GM23338 (cell line): ENCODE results near the gene KIF15. TPM values are rescaled to one million over a fixed set of nuclear protein-coding genes. Genes with fewer than 3 reads are reported as not detected.

Experiments
- ATAC-seq: fragments of 200-7000 bp; cut with Tn5 transposase; 3 replicates; pipeline ENCODE4 v1.9.1; 2020
- DNase-seq: peaks from one replicate; pipeline ENCODE4 v3.0.0-alpha.2; 2015; ENCODE audit warnings: low spot score
- H2AFZ ChIP-seq: fragments of 200-600 bp; sonication (generic); 2 replicates; pipeline ENCODE4 v1.8.0; 2016; ENCODE audit warnings: antibody characterized with exemption, mild to moderate bottlenecking, moderate library complexity
- H3F3A ChIP-seq: fragments of 200-600 bp; sonication (generic); replicated peaks from 2 replicates; pipeline ENCODE4 v1.8.0; 2017; ENCODE audit warnings: antibody characterized with exemption, mixed run types, low read depth
- H3K27ac ChIP-seq: fragments of 200-600 bp; sonication (generic); 2 replicates; pipeline ENCODE4 v1.6.1; 2016; ENCODE audit warnings: low read depth
- H3K27me3 ChIP-seq: fragments of 200-600 bp; sonication (generic); 2 replicates; pipeline ENCODE4 v1.8.0; 2016; ENCODE audit warnings: mild to moderate bottlenecking, mixed run types, moderate library complexity; ENCODE audit not compliant: insufficient read depth
- H3K36me3 ChIP-seq: fragments of 200-600 bp; sonication (generic); 2 replicates; pipeline ENCODE4 v1.8.0; 2016; ENCODE audit warnings: mild to moderate bottlenecking; ENCODE audit not compliant: insufficient read depth
- H3K4me1 ChIP-seq: fragments of 200-600 bp; sonication (generic); 2 replicates; pipeline ENCODE4 v1.8.0; 2016; ENCODE audit warnings: mild to moderate bottlenecking, moderate library complexity; ENCODE audit not compliant: insufficient read depth
- H3K4me2 ChIP-seq: fragments of 200-600 bp; sonication (generic); 2 replicates; pipeline ENCODE4 v1.7.1; 2017; ENCODE audit warnings: mixed run types
- H3K4me3 ChIP-seq: fragments of 200-600 bp; sonication (generic); 2 replicates; pipeline ENCODE4 v1.6.1; 2016; ENCODE audit warnings: mixed run types
- H3K79me2 ChIP-seq: fragments of 200-600 bp; sonication (generic); replicated peaks from 2 replicates; pipeline ENCODE4 v1.8.0; 2017; ENCODE audit warnings: mild to moderate bottlenecking; ENCODE audit not compliant: insufficient read depth
- H3K9me2 ChIP-seq: fragments of 200-600 bp; sonication (generic); 2 replicates; pipeline ENCODE4 v1.8.0; 2017; ENCODE audit not compliant: insufficient read depth
- H4K20me1 ChIP-seq: fragments of 200-600 bp; sonication (generic); replicated peaks from 2 replicates; pipeline ENCODE4 v1.8.0; 2017; ENCODE audit warnings: mild to moderate bottlenecking; ENCODE audit not compliant: insufficient read depth
- H3K27ac Mint-ChIP-seq: 2 replicates; pipeline ENCODE4 v1.8.0; 2020; ENCODE audit warnings: inconsistent platforms, mild to moderate bottlenecking, moderate library complexity, mixed read lengths
- H3K27me3 Mint-ChIP-seq: 3 replicates; pipeline ENCODE4 v1.8.0; 2022; ENCODE audit warnings: low read depth, mild to moderate bottlenecking, moderate library complexity, mixed read lengths, inconsistent platforms; ENCODE audit not compliant: insufficient read depth, poor library complexity
- H3K36me3 Mint-ChIP-seq: 3 replicates; pipeline ENCODE4 v1.8.0; 2021; ENCODE audit warnings: low read depth, mild to moderate bottlenecking, inconsistent platforms, moderate library complexity, mixed read lengths
- H3K4me1 Mint-ChIP-seq: 3 replicates; pipeline ENCODE4 v1.8.0; 2020; ENCODE audit warnings: mild to moderate bottlenecking, inconsistent platforms, mixed read lengths
- H3K4me3 Mint-ChIP-seq: 3 replicates; pipeline ENCODE4 v1.8.0; 2021; ENCODE audit warnings: moderate library complexity, mild to moderate bottlenecking, inconsistent platforms, mixed read lengths
- H3K9me3 Mint-ChIP-seq: 3 replicates; pipeline ENCODE4 v1.8.0; 2020; ENCODE audit warnings: moderate library complexity, mild to moderate bottlenecking, inconsistent platforms, mixed read lengths
- CREB1 ChIP-seq: fragments of 250-450 bp; sonication (Bioruptor Pico); IDR thresholded peaks from 2 replicates; pipeline ENCODE4 v1.5.0; 2020; ENCODE audit warnings: low read depth, mild to moderate bottlenecking, moderate library complexity
- EZH2 ChIP-seq: fragments of 200-600 bp; sonication (generic); IDR thresholded peaks from one replicate; pipeline ENCODE4 v1.8.0; 2017; ENCODE audit warnings: antibody characterized with exemption, mild to moderate bottlenecking, low read depth; ENCODE audit not compliant: unreplicated experiment
- JUNB ChIP-seq: IDR thresholded peaks from one replicate; pipeline ENCODE4 v1.6.1; 2016; ENCODE audit warnings: antibody characterized with exemption; ENCODE audit not compliant: unreplicated experiment
- NANOG ChIP-seq: IDR thresholded peaks from 2 replicates; pipeline ENCODE4 v1.6.1; 2016; ENCODE audit warnings: antibody characterized with exemption, borderline replicate concordance
- POLR2AphosphoS5 ChIP-seq: IDR thresholded peaks from 2 replicates; pipeline ENCODE4 v1.6.1; 2016; ENCODE audit warnings: antibody characterized with exemption, low read depth
- STAT1 ChIP-seq: IDR thresholded peaks from one replicate; pipeline ENCODE4 v1.6.1; 2016; ENCODE audit warnings: antibody characterized with exemption; ENCODE audit not compliant: unreplicated experiment
- ZNF114 ChIP-seq: fragments of 250-450 bp; sonication (Bioruptor Pico); IDR thresholded peaks from 2 replicates; pipeline ENCODE4 v1.5.0; 2020; ENCODE audit warnings: mild to moderate bottlenecking, moderate library complexity
- polyA plus RNA-seq: library from polyadenylated mRNA; unstranded; fragments of >200 nt; fragmentation: Nextera tagmentation; extraction: Ambion mirVana; gene quantifications from 2 replicates; pipeline ENCODE4 v1.2.1, GENCODE V29; 2016
- total RNA-seq: library from RNA; depleted of rRNA; stranded (reverse); fragments of >200 nt; shearing (Covaris generic); gene quantifications from 2 replicates; pipeline ENCODE4 v1.2.3, GENCODE V29; 2014
- TF ChIP-seq, protein P1 (sequence below): IDR thresholded peaks from 2 replicates; pipeline ENCODE4 v1.6.1; 2016; ENCODE audit warnings: antibody characterized with exemption
- TF ChIP-seq, protein P2 (sequence below): fragments of 250-450 bp; sonication (Bioruptor Pico); IDR thresholded peaks from 2 replicates; pipeline ENCODE4 v1.5.0; 2020; ENCODE audit warnings: mild to moderate bottlenecking, moderate library complexity
- TF ChIP-seq, protein P3 (sequence below), 2 experiments: fragments of 200-600 bp in 1 of 2; sonication (generic) in 1 of 2; conservative IDR thresholded peaks; 2 replicates each; pipeline versions ENCODE4 v1.5.1 to v1.6.1; 2016 to 2017; ENCODE audit warnings: antibody characterized with exemption in 2 of 2, low read depth in 2 of 2, mild to moderate bottlenecking in 2 of 2, moderate library complexity in 1 of 2
- TF ChIP-seq, protein P4 (sequence below): IDR thresholded peaks from one replicate; pipeline ENCODE4 v1.6.1; 2018; ENCODE audit warnings: antibody characterized with exemption; ENCODE audit not compliant: unreplicated experiment

Gene KIF15
- total and polyA plus RNA-seq, 2 experiments from 2014 or later: 21.2 to 25.8 TPM

DNA sequence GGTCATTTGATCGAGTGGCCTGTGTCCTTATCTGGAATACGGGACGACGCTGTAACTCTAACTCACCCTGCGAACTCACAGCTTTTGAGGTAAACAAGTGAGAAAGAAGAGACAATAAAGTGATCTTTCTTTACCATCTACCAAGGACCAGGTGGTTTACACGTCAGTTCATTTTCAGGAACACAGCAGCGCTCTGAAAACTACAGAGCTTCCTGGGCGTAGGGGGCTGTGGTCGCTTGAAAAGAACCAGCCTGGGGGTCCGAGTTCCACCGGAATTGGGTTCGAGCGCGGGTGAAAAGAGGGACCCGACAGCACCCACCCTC, 532 bp upstream of the KIF15 start (continued):
- TF ChIP-seq, protein P1, sequence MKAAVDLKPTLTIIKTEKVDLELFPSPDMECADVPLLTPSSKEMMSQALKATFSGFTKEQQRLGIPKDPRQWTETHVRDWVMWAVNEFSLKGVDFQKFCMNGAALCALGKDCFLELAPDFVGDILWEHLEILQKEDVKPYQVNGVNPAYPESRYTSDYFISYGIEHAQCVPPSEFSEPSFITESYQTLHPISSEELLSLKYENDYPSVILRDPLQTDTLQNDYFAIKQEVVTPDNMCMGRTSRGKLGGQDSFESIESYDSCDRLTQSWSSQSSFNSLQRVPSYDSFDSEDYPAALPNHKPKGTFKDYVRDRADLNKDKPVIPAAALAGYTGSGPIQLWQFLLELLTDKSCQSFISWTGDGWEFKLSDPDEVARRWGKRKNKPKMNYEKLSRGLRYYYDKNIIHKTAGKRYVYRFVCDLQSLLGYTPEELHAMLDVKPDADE: no peak
- TF ChIP-seq CREB1 (no peak), JUNB (no peak), STAT1 (no peak)

DNA sequence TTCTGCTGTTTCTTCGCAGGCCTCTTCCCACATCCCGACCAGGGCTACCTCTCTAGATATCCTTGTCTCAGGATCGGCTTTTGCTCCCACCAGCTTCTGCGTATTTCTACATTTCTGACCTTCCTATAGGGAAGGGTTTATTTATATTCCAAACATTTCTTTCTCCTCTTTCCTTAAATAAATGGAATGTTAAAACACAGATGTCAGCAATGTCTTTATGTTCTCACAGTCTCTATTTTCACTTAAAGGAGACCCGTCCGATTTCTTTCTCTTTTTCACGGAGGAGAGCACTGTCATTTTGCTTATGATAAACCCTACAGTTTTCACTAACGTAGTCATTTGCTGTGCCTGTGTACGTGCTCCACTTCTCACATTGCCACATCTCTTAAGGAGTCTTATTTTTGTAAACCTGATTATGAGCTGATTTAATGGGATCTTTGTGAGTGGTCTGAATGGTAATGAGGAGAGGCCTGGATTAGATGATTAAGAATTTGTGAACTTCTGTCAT, 630 bp downstream of the KIF15 start:
- Histone ChIP-seq H3K27ac (peak overlapping the region; percentile 98), H3K4me2 (peak overlapping the region; percentile 90), H3K4me3 (peak overlapping the region; percentile 92), H3K9me2 (peaks cover 4% of the 10 kb centered on the region; the same call in 1 of the 2 replicates), H3F3A (no peaks in the 10 kb centered on the region; the same call in 1 of the 2 replicates), H3K79me2 (peaks cover 92% of the 10 kb centered on the region), H3K27me3 (no peaks in the 10 kb centered on the region), H3K36me3 (peaks cover 20% of the 10 kb centered on the region), H2AFZ (peak overlapping the region; percentile 84), H3K4me1 (no peaks in the 10 kb centered on the region; the same call in 1 of the 2 replicates), H4K20me1 (0 out of 2 replicates have a peak, but pooled peaks cover 4% of the 10 kb centered on the region)
- Mint-ChIP-seq H3K36me3 (peaks cover 78% of the 10 kb centered on the region), H3K9me3 (peaks cover 59% of the 10 kb centered on the region), H3K27me3 (peaks cover 8% of the 10 kb centered on the region), H3K27ac (peak overlapping the region; percentile 100), H3K4me1 (peaks cover 3% of the 10 kb centered on the region; the same call in 2 of the 3 replicates), H3K4me3 (peak overlapping the region; percentile 93)
- DNase-seq: no peak
- no peak for ATAC-seq
- TF ChIP-seq POLR2AphosphoS5 (no peak), STAT1 (no peak), NANOG (no peak), ZNF114 (no peak), EZH2 (no peak)
- TF ChIP-seq, protein P2, sequence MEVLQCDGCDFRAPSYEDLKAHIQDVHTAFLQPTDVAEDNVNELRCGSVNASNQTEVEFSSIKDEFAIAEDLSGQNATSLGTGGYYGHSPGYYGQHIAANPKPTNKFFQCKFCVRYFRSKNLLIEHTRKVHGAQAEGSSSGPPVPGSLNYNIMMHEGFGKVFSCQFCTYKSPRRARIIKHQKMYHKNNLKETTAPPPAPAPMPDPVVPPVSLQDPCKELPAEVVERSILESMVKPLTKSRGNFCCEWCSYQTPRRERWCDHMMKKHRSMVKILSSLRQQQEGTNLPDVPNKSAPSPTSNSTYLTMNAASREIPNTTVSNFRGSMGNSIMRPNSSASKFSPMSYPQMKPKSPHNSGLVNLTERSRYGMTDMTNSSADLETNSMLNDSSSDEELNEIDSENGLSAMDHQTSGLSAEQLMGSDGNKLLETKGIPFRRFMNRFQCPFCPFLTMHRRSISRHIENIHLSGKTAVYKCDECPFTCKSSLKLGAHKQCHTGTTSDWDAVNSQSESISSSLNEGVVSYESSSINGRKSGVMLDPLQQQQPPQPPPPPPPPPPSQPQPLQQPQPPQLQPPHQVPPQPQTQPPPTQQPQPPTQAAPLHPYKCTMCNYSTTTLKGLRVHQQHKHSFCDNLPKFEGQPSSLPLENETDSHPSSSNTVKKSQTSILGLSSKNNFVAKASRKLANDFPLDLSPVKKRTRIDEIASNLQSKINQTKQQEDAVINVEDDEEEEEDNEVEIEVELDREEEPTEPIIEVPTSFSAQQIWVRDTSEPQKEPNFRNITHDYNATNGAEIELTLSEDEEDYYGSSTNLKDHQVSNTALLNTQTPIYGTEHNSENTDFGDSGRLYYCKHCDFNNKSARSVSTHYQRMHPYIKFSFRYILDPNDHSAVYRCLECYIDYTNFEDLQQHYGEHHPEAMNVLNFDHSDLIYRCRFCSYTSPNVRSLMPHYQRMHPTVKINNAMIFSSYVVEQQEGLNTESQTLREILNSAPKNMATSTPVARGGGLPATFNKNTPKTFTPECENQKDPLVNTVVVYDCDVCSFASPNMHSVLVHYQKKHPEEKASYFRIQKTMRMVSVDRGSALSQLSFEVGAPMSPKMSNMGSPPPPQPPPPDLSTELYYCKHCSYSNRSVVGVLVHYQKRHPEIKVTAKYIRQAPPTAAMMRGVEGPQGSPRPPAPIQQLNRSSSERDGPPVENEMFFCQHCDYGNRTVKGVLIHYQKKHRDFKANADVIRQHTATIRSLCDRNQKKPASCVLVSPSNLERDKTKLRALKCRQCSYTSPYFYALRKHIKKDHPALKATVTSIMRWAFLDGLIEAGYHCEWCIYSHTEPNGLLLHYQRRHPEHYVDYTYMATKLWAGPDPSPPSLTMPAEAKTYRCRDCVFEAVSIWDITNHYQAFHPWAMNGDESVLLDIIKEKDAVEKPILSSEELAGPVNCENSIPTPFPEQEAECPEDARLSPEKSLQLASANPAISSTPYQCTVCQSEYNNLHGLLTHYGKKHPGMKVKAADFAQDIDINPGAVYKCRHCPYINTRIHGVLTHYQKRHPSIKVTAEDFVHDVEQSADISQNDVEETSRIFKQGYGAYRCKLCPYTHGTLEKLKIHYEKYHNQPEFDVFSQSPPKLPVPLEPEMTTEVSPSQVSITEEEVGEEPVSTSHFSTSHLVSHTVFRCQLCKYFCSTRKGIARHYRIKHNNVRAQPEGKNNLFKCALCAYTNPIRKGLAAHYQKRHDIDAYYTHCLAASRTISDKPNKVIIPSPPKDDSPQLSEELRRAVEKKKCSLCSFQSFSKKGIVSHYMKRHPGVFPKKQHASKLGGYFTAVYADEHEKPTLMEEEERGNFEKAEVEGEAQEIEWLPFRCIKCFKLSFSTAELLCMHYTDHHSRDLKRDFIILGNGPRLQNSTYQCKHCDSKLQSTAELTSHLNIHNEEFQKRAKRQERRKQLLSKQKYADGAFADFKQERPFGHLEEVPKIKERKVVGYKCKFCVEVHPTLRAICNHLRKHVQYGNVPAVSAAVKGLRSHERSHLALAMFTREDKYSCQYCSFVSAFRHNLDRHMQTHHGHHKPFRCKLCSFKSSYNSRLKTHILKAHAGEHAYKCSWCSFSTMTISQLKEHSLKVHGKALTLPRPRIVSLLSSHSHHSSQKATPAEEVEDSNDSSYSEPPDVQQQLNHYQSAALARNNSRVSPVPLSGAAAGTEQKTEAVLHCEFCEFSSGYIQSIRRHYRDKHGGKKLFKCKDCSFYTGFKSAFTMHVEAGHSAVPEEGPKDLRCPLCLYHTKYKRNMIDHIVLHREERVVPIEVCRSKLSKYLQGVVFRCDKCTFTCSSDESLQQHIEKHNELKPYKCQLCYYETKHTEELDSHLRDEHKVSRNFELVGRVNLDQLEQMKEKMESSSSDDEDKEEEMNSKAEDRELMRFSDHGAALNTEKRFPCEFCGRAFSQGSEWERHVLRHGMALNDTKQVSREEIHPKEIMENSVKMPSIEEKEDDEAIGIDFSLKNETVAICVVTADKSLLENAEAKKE (CRISPR knock-in tag): no peak
- TF ChIP-seq, protein P3, sequence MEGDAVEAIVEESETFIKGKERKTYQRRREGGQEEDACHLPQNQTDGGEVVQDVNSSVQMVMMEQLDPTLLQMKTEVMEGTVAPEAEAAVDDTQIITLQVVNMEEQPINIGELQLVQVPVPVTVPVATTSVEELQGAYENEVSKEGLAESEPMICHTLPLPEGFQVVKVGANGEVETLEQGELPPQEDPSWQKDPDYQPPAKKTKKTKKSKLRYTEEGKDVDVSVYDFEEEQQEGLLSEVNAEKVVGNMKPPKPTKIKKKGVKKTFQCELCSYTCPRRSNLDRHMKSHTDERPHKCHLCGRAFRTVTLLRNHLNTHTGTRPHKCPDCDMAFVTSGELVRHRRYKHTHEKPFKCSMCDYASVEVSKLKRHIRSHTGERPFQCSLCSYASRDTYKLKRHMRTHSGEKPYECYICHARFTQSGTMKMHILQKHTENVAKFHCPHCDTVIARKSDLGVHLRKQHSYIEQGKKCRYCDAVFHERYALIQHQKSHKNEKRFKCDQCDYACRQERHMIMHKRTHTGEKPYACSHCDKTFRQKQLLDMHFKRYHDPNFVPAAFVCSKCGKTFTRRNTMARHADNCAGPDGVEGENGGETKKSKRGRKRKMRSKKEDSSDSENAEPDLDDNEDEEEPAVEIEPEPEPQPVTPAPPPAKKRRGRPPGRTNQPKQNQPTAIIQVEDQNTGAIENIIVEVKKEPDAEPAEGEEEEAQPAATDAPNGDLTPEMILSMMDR (conservative IDR thresholded peaks at IDR 0.05; ENCODE audit: low read depth in 2 of 2): no peak
- TF ChIP-seq, protein P1: no peak
- TF ChIP-seq, protein P4, sequence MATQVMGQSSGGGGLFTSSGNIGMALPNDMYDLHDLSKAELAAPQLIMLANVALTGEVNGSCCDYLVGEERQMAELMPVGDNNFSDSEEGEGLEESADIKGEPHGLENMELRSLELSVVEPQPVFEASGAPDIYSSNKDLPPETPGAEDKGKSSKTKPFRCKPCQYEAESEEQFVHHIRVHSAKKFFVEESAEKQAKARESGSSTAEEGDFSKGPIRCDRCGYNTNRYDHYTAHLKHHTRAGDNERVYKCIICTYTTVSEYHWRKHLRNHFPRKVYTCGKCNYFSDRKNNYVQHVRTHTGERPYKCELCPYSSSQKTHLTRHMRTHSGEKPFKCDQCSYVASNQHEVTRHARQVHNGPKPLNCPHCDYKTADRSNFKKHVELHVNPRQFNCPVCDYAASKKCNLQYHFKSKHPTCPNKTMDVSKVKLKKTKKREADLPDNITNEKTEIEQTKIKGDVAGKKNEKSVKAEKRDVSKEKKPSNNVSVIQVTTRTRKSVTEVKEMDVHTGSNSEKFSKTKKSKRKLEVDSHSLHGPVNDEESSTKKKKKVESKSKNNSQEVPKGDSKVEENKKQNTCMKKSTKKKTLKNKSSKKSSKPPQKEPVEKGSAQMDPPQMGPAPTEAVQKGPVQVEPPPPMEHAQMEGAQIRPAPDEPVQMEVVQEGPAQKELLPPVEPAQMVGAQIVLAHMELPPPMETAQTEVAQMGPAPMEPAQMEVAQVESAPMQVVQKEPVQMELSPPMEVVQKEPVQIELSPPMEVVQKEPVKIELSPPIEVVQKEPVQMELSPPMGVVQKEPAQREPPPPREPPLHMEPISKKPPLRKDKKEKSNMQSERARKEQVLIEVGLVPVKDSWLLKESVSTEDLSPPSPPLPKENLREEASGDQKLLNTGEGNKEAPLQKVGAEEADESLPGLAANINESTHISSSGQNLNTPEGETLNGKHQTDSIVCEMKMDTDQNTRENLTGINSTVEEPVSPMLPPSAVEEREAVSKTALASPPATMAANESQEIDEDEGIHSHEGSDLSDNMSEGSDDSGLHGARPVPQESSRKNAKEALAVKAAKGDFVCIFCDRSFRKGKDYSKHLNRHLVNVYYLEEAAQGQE: no peak
